OCI-LY7 (cell line): ENCODE data around the gene VAT1. TPM values are rescaled to one million over a fixed set of nuclear protein-coding genes. Genes with fewer than 3 reads are reported as not detected.
"Not testable (repeated sequence)": the region's sequence is repeated elsewhere in the genome, so short reads cannot be mapped to it uniquely, and the experiment has no call there.

Source experiments
- BruUV-seq: library from RNA; stranded (reverse); fragments of 400-500 nt; replicated peaks from 2 replicates; lab custom pipeline; 2021; lab: Mats Ljungman, UMichigan
- CTCF ChIA-PET: fragments of 300-600 bp; sonication (Branson Sonifier 250); formaldehyde crosslinking; loops from one replicate; lab custom pipeline; 2022; ENCODE audit warnings: antibody characterized with exemption; ENCODE audit not compliant: unreplicated experiment; lab: Charles Lee
- POLR2A ChIA-PET: fragments of 300-600 bp; sonication (Branson Sonifier 250); formaldehyde crosslinking; loops from one replicate; lab custom pipeline; 2022; ENCODE audit warnings: antibody characterized with exemption; lab: Charles Lee
- DNase-seq: peaks from one replicate; pipeline ENCODE4 v3.0.0-alpha.2; 2015; ENCODE audit warnings: low spot score
- H2AFZ ChIP-seq: fragments of 200-600 bp; sonication (generic), shearing (Covaris generic); 2 replicates; pipeline ENCODE4 v1.6.1; 2014; ENCODE audit warnings: mild to moderate bottlenecking, antibody characterized with exemption, low read length, moderate library complexity
- H3K27ac ChIP-seq: fragments of 200-600 bp; sonication (generic); 2 replicates; pipeline ENCODE4 v1.5.1; 2014; ENCODE audit warnings: mixed run types, low read depth, mild to moderate bottlenecking, moderate library complexity, low read length, inconsistent platforms; ENCODE audit not compliant: poor library complexity, severe bottlenecking
- H3K36me3 ChIP-seq: fragments of 200-600 bp; sonication (generic); 2 replicates; pipeline ENCODE4 v1.6.1; 2014; ENCODE audit warnings: mild to moderate bottlenecking, antibody characterized with exemption, low read length, moderate library complexity, mixed read lengths; ENCODE audit not compliant: insufficient read depth
- H3K4me1 ChIP-seq: fragments of 200-600 bp; sonication (generic); 2 replicates; pipeline ENCODE4 v1.5.1; 2014; ENCODE audit warnings: mild to moderate bottlenecking, low read length; ENCODE audit not compliant: insufficient read depth, poor library complexity, severe bottlenecking
- H3K4me2 ChIP-seq: fragments of 200-600 bp; sonication (generic); 2 replicates; pipeline ENCODE4 v1.6.1; 2014; ENCODE audit warnings: mild to moderate bottlenecking, low read length
- H3K4me3 ChIP-seq: fragments of 200-600 bp; sonication (generic); 2 replicates; pipeline ENCODE4 v1.5.1; 2014; ENCODE audit warnings: mild to moderate bottlenecking, low read depth, low read length; ENCODE audit not compliant: poor library complexity, severe bottlenecking
- H3K79me2 ChIP-seq: fragments of 200-600 bp; sonication (generic); 2 replicates; pipeline ENCODE4 v1.6.1; 2016; ENCODE audit warnings: low read depth, mild to moderate bottlenecking, low read length, moderate library complexity, mixed read lengths; ENCODE audit not compliant: insufficient read depth
- H3K9me2 ChIP-seq: fragments of 200-600 bp; sonication (generic); 2 replicates; pipeline ENCODE4 v1.6.1; 2016; ENCODE audit warnings: mild to moderate bottlenecking, low read length, mixed read lengths; ENCODE audit not compliant: insufficient read depth
- H3K9me3 ChIP-seq: fragments of 200-600 bp; sonication (generic); 2 replicates; pipeline ENCODE4 v1.6.1; 2014; ENCODE audit warnings: mild to moderate bottlenecking, mixed run types, low read length, mixed read lengths
- H4K20me1 ChIP-seq: fragments of 200-600 bp; sonication (generic); 2 replicates; pipeline ENCODE4 v1.6.1; 2014; ENCODE audit warnings: mild to moderate bottlenecking, antibody characterized with exemption, low read length, moderate library complexity, mixed read lengths; ENCODE audit not compliant: insufficient read depth
- CTCF ChIP-seq: fragments of 200-600 bp; sonication (generic); conservative IDR thresholded peaks from 2 replicates; pipeline ENCODE4 v1.5.1; 2014; ENCODE audit warnings: mild to moderate bottlenecking, antibody characterized with exemption, low read length, moderate library complexity, mixed read lengths
- EZH2phosphoT487 ChIP-seq: fragments of 200-600 bp; sonication (generic); IDR thresholded peaks from 2 replicates; pipeline ENCODE4 v1.6.1; 2018; ENCODE audit warnings: low read depth, borderline replicate concordance, mild to moderate bottlenecking, mixed run types, antibody characterized with exemption, low read length, moderate library complexity, mixed read lengths
- intact Hi-C: fragments of 100-400 bp; cut with micrococcal nuclease; formaldehyde crosslinking; loops from one replicate; pipeline ENCODE4 v1.10.0; 2022; ENCODE audit not compliant: unreplicated experiment
- total RNA-seq, 2 experiments: library from RNA; depleted of rRNA in 1 of 2; stranded (reverse); fragments of >200 nt in 1 of 2; shearing (Covaris generic) in 1 of 2; gene quantifications; 2 replicates each; pipeline ENCODE4 v1.2.3, GENCODE V29; 2014 to 2022

The VAT1 gene
- total RNA-seq, 2 experiments from 2014 or later = 26.2 to 51.3 TPM

- POLR2A ChIA-PET = interaction anchor here (0.7 kb wide), 1 partner anchor 11 kb away, joined by 5 read pairs; no protein-coding TSS in a partner anchor
Measured at GRCh38 chr17:42979511-42980273, 42.5 kb downstream of the VAT1 start, which contains the start of gene PTGES3L. Gene PTGES3L, minus strand, starts transcription at chr17:42980080. Its CDS starts 27 bp downstream, at chr17:42980053.

GRCh38 chr17:42975701-42976100 lies 46.5 kb downstream of the VAT1 start:
- H3K4me1 ChIP-seq = peaks cover 10% of the 10 kb centered on the region
- H2AFZ ChIP-seq, H4K20me1 ChIP-seq, BruUV-seq, H3K27ac ChIP-seq, H3K4me3 ChIP-seq, intact Hi-C loops, H3K9me2 ChIP-seq, H3K9me3 ChIP-seq, H3K36me3 ChIP-seq, H3K4me2 ChIP-seq, H3K79me2 ChIP-seq, DNase-seq: not testable (repeated sequence)
- ChIA-PET CTCF (interaction anchor here (0.6 kb wide), 1 partner anchor 47 kb away, joined by 3 read pairs; the partner anchor contains the start of gene VAT1), POLR2A (interaction anchor here (0.6 kb wide), 1 partner anchor 35 kb away, joined by 3 read pairs; no protein-coding TSS in a partner anchor)

More at GRCh38 chr17:42979511-42980273, 42.5 kb downstream of the VAT1 start, which contains the start of gene PTGES3L:
- peaks cover 35% of the 10 kb centered on the region; the same call in 1 of the 2 replicates for H3K79me2 ChIP-seq
- CTCF ChIA-PET = no interaction called here
- no peak for TF ChIP-seq EZH2phosphoT487
- TF ChIP-seq CTCF = no peak
- no peaks in the 10 kb centered on the region for H3K9me3 ChIP-seq
- H3K4me3 ChIP-seq = peak within 1 kb of the TSS; percentile 78
- H3K36me3 ChIP-seq = peaks cover 7% of the 10 kb centered on the region; the same call in 1 of the 2 replicates
- peak; percentile 55 for DNase-seq
- H3K4me2 ChIP-seq = peak within 1 kb of the TSS; percentile 85
- peak within 1 kb of the TSS; percentile 45; the same call in 1 of the 2 replicates for H2AFZ ChIP-seq
- intact Hi-C loops = loop anchor here (1.0 kb wide), 1 partner anchor 19 kb away; the partner anchor contains the start of gene RPL27
- H3K27ac ChIP-seq = peak within 1 kb of the TSS; percentile 84
- H3K9me2 ChIP-seq = no peaks in the 10 kb centered on the region
- peaks cover 38% of the 10 kb centered on the region for H3K4me1 ChIP-seq
- peaks cover 5% of the 10 kb centered on the region; the same call in 1 of the 2 replicates for H4K20me1 ChIP-seq
- TSS peak; percentile 50 for BruUV-seq

- Histone ChIP-seq H3K9me3 (no peaks in the 10 kb centered on the region), H2AFZ (no peak overlapping the region), H3K9me2 (no peaks in the 10 kb centered on the region), H3K4me3 (no peak overlapping the region), H3K36me3 (no peaks in the 10 kb centered on the region), H3K79me2 (no peaks in the 10 kb centered on the region), H3K4me2 (no peak overlapping the region), H3K4me1 (peaks cover 10% of the 10 kb centered on the region), H3K27ac (no peak overlapping the region), H4K20me1 (no peaks in the 10 kb centered on the region)
- POLR2A ChIA-PET = no interaction called here
- CTCF ChIA-PET = no interaction called here
- intact Hi-C loops = no loop called here
- DNase-seq = no peak
- BruUV-seq = no TSS peak
- no peak for TF ChIP-seq CTCF
- TF ChIP-seq EZH2phosphoT487 = no peak
Measured at GRCh38 chr17:42975265-42975664, 46.9 kb downstream of the VAT1 start.

GRCh38 chr17:42973323-42973722 lies 48.9 kb downstream of the VAT1 start:
- H3K79me2 ChIP-seq, BruUV-seq, POLR2A ChIA-PET, H2AFZ ChIP-seq, CTCF ChIA-PET, DNase-seq, H3K36me3 ChIP-seq, H3K9me2 ChIP-seq, H3K4me3 ChIP-seq, intact Hi-C loops, H3K27ac ChIP-seq, H4K20me1 ChIP-seq, H3K4me2 ChIP-seq, H3K9me3 ChIP-seq: not testable (repeated sequence)
- peaks cover 18% of the 10 kb centered on the region for H3K4me1 ChIP-seq
